Mesodermal cell (in vitro differentiated cells): Measurements from ENCODE around the gene ITGB6.

ENCODE experiments used
- H3K27ac ChIP-seq: 2 replicates; pipeline ENCODE4 v1.7.0; 2013; ENCODE audit warnings: mild to moderate bottlenecking, low read depth, low read length, moderate library complexity; ENCODE audit not compliant: severe bottlenecking
- H3K36me3 ChIP-seq: 2 replicates; pipeline ENCODE4 v1.7.1; 2013; ENCODE audit warnings: mild to moderate bottlenecking, low read length, moderate library complexity; ENCODE audit not compliant: control insufficient read depth, insufficient read depth
- H3K4me1 ChIP-seq: one replicate; pipeline ENCODE4 v1.7.1; 2013; ENCODE audit warnings: mild to moderate bottlenecking, low read length; ENCODE audit not compliant: insufficient read depth, control insufficient read depth, poor library complexity, severe bottlenecking
- H3K4me3 ChIP-seq: 2 replicates; pipeline ENCODE4 v1.7.0; 2013; ENCODE audit warnings: low read length, control low read depth, mild to moderate bottlenecking; ENCODE audit not compliant: insufficient read depth, poor library complexity, severe bottlenecking; ENCODE audit errors: extremely low read depth
- H3K9me3 ChIP-seq: 2 replicates; pipeline ENCODE4 v1.7.1; 2013; ENCODE audit warnings: mild to moderate bottlenecking, low read length, moderate library complexity; ENCODE audit not compliant: control insufficient read depth
- WGBS, 2 experiments: methylation state at CpG; one replicate each; pipeline ENCODE4 v1.1.5; 2013; ENCODE audit warnings: missing lambda C conversion rate in 2 of 2; ENCODE audit not compliant: insufficient coverage in 2 of 2; 5-methylcytosine and 5-hydroxymethylcytosine counted together

ITGB6 gene

GRCh38 chr2:160229591-160229990, 29.5 kb upstream of the ITGB6 start:
- Histone ChIP-seq H3K4me3 (no peak overlapping the region), H3K9me3 (no peaks in the 10 kb centered on the region), H3K36me3 (no peaks in the 10 kb centered on the region), H3K27ac (peak overlapping the region; percentile 60), H3K4me1 (peaks cover 32% of the 10 kb centered on the region)
- 88 to 100% methylated on average over 1 of the region's 1 CpG for WGBS, 2 experiments

- H3K4me1 ChIP-seq: peaks cover 45% of the 10 kb centered on the region
- 88 to 100% methylated on average over 2 to 3 of the region's 5 CpGs for WGBS, 2 experiments
- no peaks in the 10 kb centered on the region for H3K36me3 ChIP-seq
- no peak overlapping the region for H3K4me3 ChIP-seq
- peak overlapping the region; percentile 60 for H3K27ac ChIP-seq
- no peaks in the 10 kb centered on the region for H3K9me3 ChIP-seq
Observed at GRCh38 chr2:160228141-160228917, 28.3 kb upstream of the ITGB6 start.

- 89 to 95% methylated on average over 5 of the region's 5 CpGs for WGBS, 2 experiments
- H3K36me3 ChIP-seq: no peaks in the 10 kb centered on the region
- peaks cover 50% of the 10 kb centered on the region for H3K4me1 ChIP-seq
- no peak overlapping the region for H3K4me3 ChIP-seq
- no peaks in the 10 kb centered on the region for H3K9me3 ChIP-seq
- peak overlapping the region; percentile 60 for H3K27ac ChIP-seq
Observed at GRCh38 chr2:160227293-160227915, 27.3 kb upstream of the ITGB6 start.

- Histone ChIP-seq H3K27ac (no peak overlapping the region), H3K4me1 (peaks cover 57% of the 10 kb centered on the region), H3K36me3 (no peaks in the 10 kb centered on the region), H3K4me3 (no peak overlapping the region), H3K9me3 (no peaks in the 10 kb centered on the region)
- 80 to 83% methylated on average over 3 to 5 of the region's 5 CpGs for WGBS, 2 experiments
Observed at GRCh38 chr2:160226367-160226766, 26.3 kb upstream of the ITGB6 start.

GRCh38 chr2:160225722-160226121, 25.6 kb upstream of the ITGB6 start:
- WGBS, 2 experiments: 82 to 98% methylated on average over 4 of the region's 4 CpGs
- Histone ChIP-seq H3K4me1 (peaks cover 64% of the 10 kb centered on the region), H3K4me3 (no peak overlapping the region), H3K36me3 (no peaks in the 10 kb centered on the region), H3K27ac (no peak overlapping the region), H3K9me3 (no peaks in the 10 kb centered on the region)

- H3K9me3 ChIP-seq: no peaks in the 10 kb centered on the region
- 100% methylated on average over 1 to 2 of the region's 3 CpGs for WGBS, 2 experiments
- H3K4me3 ChIP-seq: no peak overlapping the region
- H3K36me3 ChIP-seq: no peaks in the 10 kb centered on the region
- H3K27ac ChIP-seq: peak overlapping the region; percentile 86
- peaks cover 70% of the 10 kb centered on the region for H3K4me1 ChIP-seq
Observed at GRCh38 chr2:160224507-160224906, 24.4 kb upstream of the ITGB6 start.

- Histone ChIP-seq H3K4me3 (no peak overlapping the region), H3K27ac (peak overlapping the region; percentile 86), H3K9me3 (no peaks in the 10 kb centered on the region), H3K4me1 (peaks cover 65% of the 10 kb centered on the region), H3K36me3 (no peaks in the 10 kb centered on the region)
- 41 to 83% methylated on average over 1 to 2 of the region's 3 CpGs for WGBS, 2 experiments
Observed at GRCh38 chr2:160224060-160224459, 24.0 kb upstream of the ITGB6 start.

- Histone ChIP-seq H3K27ac (peak overlapping the region; percentile 86), H3K36me3 (no peaks in the 10 kb centered on the region), H3K4me3 (no peak overlapping the region), H3K4me1 (peaks cover 60% of the 10 kb centered on the region), H3K9me3 (no peaks in the 10 kb centered on the region)
- WGBS, 2 experiments: 90 to 92% methylated on average over 1 to 2 of the region's 3 CpGs
Observed at GRCh38 chr2:160223560-160223959, 23.5 kb upstream of the ITGB6 start.

GRCh38 chr2:160222546-160223283, 22.6 kb upstream of the ITGB6 start:
- no peak overlapping the region for H3K27ac ChIP-seq
- H3K36me3 ChIP-seq: no peaks in the 10 kb centered on the region
- H3K4me1 ChIP-seq: peaks cover 52% of the 10 kb centered on the region
- 76 to 77% methylated on average over 5 to 6 of the region's 7 CpGs for WGBS, 2 experiments
- no peaks in the 10 kb centered on the region for H3K9me3 ChIP-seq
- no peak overlapping the region for H3K4me3 ChIP-seq

- Histone ChIP-seq H3K4me1 (peaks cover 47% of the 10 kb centered on the region), H3K4me3 (no peak overlapping the region), H3K36me3 (no peaks in the 10 kb centered on the region), H3K27ac (peak overlapping the region; percentile 89), H3K9me3 (no peaks in the 10 kb centered on the region)
- 95 to 99% methylated on average over 8 of the region's 12 CpGs for WGBS, 2 experiments
Observed at GRCh38 chr2:160221391-160222276, 21.6 kb upstream of the ITGB6 start.
